A673 (cell line): ENCODE data around the gene NKD2.

Source experiments
- CTCF ChIP-seq: fragments of 300-800, 200-600 bp; sonication (generic); conservative IDR thresholded peaks from 2 replicates; pipeline ENCODE4 v1.5.1; 2017; ENCODE audit warnings: low read depth, mild to moderate bottlenecking, antibody characterized with exemption, low read length, moderate library complexity, mixed read lengths
- EZH2 ChIP-seq: fragments of 200-600 bp; sonication (generic); IDR thresholded peaks from 2 replicates; pipeline ENCODE4 v1.6.1; 2017; ENCODE audit warnings: borderline replicate concordance, low read depth, mild to moderate bottlenecking, mixed read lengths, antibody characterized with exemption, low read length; ENCODE audit not compliant: poor library complexity, severe bottlenecking

DNA sequence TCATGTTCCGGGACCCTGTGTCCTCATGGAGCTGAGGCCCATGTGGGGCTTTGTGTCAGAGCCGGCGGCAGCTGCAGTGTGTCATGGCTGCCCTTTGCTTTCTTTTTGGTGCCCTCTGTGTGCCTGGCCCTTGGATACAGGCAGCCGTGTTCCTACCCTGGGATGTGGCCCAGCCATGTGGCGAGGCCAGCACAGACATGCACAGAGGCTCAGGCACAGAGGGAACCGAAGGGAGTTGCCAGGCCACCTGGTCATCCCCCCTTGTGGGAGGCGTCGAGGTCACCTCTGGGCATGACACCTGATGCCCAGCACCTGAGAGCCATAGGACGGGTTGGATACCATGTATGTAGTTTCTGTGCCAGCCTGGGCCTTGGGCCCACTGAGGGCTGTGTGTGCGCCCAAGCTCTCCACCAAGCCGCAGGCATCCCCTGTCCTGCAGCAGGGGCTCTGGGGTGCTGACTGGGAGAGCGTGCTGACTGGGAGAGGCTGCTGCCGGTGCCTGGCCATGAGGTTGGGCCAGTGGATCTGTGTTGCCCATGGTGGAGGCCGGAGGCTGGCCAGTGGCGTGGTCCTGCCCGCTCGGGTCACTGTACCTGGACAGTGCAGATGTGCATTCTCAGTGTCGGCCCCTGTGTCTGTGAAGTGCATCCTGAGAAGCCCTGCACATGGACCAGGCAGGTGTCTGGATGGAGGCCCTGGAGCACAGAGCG lies 4.8 kb downstream of the NKD2 start:
- TF ChIP-seq CTCF (no peak), EZH2 (no peak)
